Liver (tissue), 9 donors: ENCODE results near the gene ALKBH2. TPM values are rescaled to one million over a fixed set of nuclear protein-coding genes. Genes with fewer than 3 reads are reported as not detected.

ENCODE experiments used
- DNase-seq: peaks from one replicate; pipeline ENCODE4 v3.0.0-alpha.2; 2017; ENCODE audit warnings: low spot score
- H3K27ac ChIP-seq, 2 donors: one replicate each; pipeline ENCODE4 v1.7.0; 2013; ENCODE audit warnings: inconsistent platforms in 2 of 2, low read length in 2 of 2, control low read depth in 1 of 2, low read depth in 1 of 2, mild to moderate bottlenecking in 1 of 2
- H3K27me3 ChIP-seq, 4 donors: one replicate each; pipeline versions ENCODE4 v1.6.1 to v1.7.0; 2013; ENCODE audit warnings: low read length in 3 of 4, inconsistent platforms in 1 of 4, mild to moderate bottlenecking in 1 of 4, moderate library complexity in 1 of 4; ENCODE audit not compliant: control insufficient read depth in 4 of 4, insufficient read depth in 4 of 4
- H3K36me3 ChIP-seq, 4 donors: one replicate each; pipeline versions ENCODE4 v1.6.1 to v1.7.0; 2013; ENCODE audit warnings: low read length in 3 of 4, mild to moderate bottlenecking in 3 of 4, low read depth in 1 of 4, moderate library complexity in 1 of 4; ENCODE audit not compliant: control insufficient read depth in 4 of 4, insufficient read depth in 3 of 4
- H3K4me1 ChIP-seq, 4 donors: one replicate each; pipeline versions ENCODE4 v1.6.1 to v1.7.0; 2013; ENCODE audit warnings: low read length in 3 of 4, mild to moderate bottlenecking in 3 of 4, moderate library complexity in 1 of 4; ENCODE audit not compliant: control insufficient read depth in 4 of 4, insufficient read depth in 4 of 4
- H3K4me3 ChIP-seq, 3 donors: one replicate each; pipeline versions ENCODE4 v1.6.1 to v1.7.0; 2013; ENCODE audit warnings: low read length in 3 of 3, control low read depth in 1 of 3, low read depth in 1 of 3, mild to moderate bottlenecking in 1 of 3
- H3K9ac ChIP-seq, 2 donors: one replicate each; pipeline ENCODE4 v1.7.0; 2013; ENCODE audit warnings: low read length in 2 of 2, mild to moderate bottlenecking in 2 of 2, moderate library complexity in 2 of 2, control low read depth in 1 of 2, low read depth in 1 of 2
- H3K9me3 ChIP-seq, 4 donors: one replicate each; pipeline versions ENCODE4 v1.6.1 to v1.7.0; 2013; ENCODE audit warnings: low read length in 3 of 4; ENCODE audit not compliant: control insufficient read depth in 4 of 4
- ATF3 ChIP-seq: IDR thresholded peaks from 2 replicates; pipeline ENCODE4 v1.6.1; 2016; ENCODE audit warnings: antibody characterized with exemption
- EGR1 ChIP-seq, 2 donors: IDR thresholded peaks; 2 replicates each; pipeline ENCODE4 v1.6.1; 2016 to 2018; ENCODE audit warnings: antibody characterized with exemption in 2 of 2, low read depth in 2 of 2
- FOXA1 ChIP-seq: IDR thresholded peaks from 2 replicates; pipeline ENCODE4 v1.6.1; 2016; ENCODE audit warnings: antibody characterized with exemption
- FOXA2 ChIP-seq: IDR thresholded peaks from 2 replicates; pipeline ENCODE4 v1.6.1; 2016; ENCODE audit warnings: antibody characterized with exemption
- GABPA ChIP-seq, 2 donors: IDR thresholded peaks in 1 of 2; conservative IDR thresholded peaks in 1 of 2; 2 replicates each; pipeline ENCODE4 v1.6.1; 2016; ENCODE audit warnings: antibody characterized with exemption in 2 of 2, mild to moderate bottlenecking in 1 of 2, moderate library complexity in 1 of 2
- HNF4A ChIP-seq, 2 donors: conservative IDR thresholded peaks; 2 replicates each; pipeline ENCODE4 v1.6.1; 2016; ENCODE audit warnings: antibody characterized with exemption in 2 of 2, mild to moderate bottlenecking in 2 of 2
- HNF4G ChIP-seq: IDR thresholded peaks from 2 replicates; pipeline ENCODE4 v1.6.1; 2016; ENCODE audit warnings: antibody characterized with exemption
- JUND ChIP-seq, 2 donors: IDR thresholded peaks; 2 replicates each; pipeline ENCODE4 v1.6.1; 2016; ENCODE audit warnings: antibody characterized with exemption in 2 of 2
- MAX ChIP-seq: IDR thresholded peaks from 2 replicates; pipeline ENCODE4 v1.6.1; 2016; ENCODE audit warnings: antibody characterized with exemption
- NR2F2 ChIP-seq: IDR thresholded peaks from 2 replicates; pipeline ENCODE4 v1.6.1; 2016; ENCODE audit warnings: antibody characterized with exemption
- RAD21 ChIP-seq, 2 donors: IDR thresholded peaks; 2 replicates each; pipeline ENCODE4 v1.6.1; 2016; ENCODE audit warnings: antibody characterized with exemption in 2 of 2, mild to moderate bottlenecking in 2 of 2
- REST ChIP-seq: IDR thresholded peaks from 2 replicates; pipeline ENCODE4 v1.6.1; 2016; ENCODE audit warnings: antibody characterized with exemption, mild to moderate bottlenecking
- RXRA ChIP-seq, 2 donors: IDR thresholded peaks; 2 replicates each; pipeline ENCODE4 v1.6.1; 2017 to 2018; ENCODE audit warnings: antibody characterized with exemption in 2 of 2, mild to moderate bottlenecking in 1 of 2
- SP1 ChIP-seq: IDR thresholded peaks from 2 replicates; pipeline ENCODE4 v1.6.1; 2018; ENCODE audit warnings: antibody characterized with exemption, mild to moderate bottlenecking
- TAF1 ChIP-seq: conservative IDR thresholded peaks from 2 replicates; pipeline ENCODE4 v1.6.1; 2016; ENCODE audit warnings: antibody characterized with exemption, mild to moderate bottlenecking
- YY1 ChIP-seq: IDR thresholded peaks from 2 replicates; pipeline ENCODE4 v1.6.1; 2016; ENCODE audit warnings: antibody characterized with exemption, mild to moderate bottlenecking
- ZBTB33 ChIP-seq: IDR thresholded peaks from 2 replicates; pipeline ENCODE4 v1.6.1; 2016; ENCODE audit warnings: antibody characterized with exemption
- whole genome bisulfite sequencing: extraction: QIAGEN DNeasy Blood & Tissue Kit; methylation state at CpG from one replicate; pipeline ENCODE4 v1.1.7; 2013; 5-methylcytosine and 5-hydroxymethylcytosine counted together
- polyA plus RNA-seq, 2 donors: library from polyadenylated mRNA; stranded (reverse) in 1 of 2; unstranded in 1 of 2; fragments of 200-250 nt in 1 of 2; fragments of >200 nt in 1 of 2; fragmentation: Nextera tagmentation in 1 of 2; extraction: Ambion mirVana in 1 of 2; gene quantifications; one replicate each; pipeline versions ENCODE4 v1.2.1 to v1.2.3, GENCODE V29; 2013 to 2015
- total RNA-seq, 2 donors: library from RNA; depleted of rRNA; stranded (reverse); fragments of >200 nt; gene quantifications; one replicate each; pipeline ENCODE4 v1.2.3, GENCODE V29; 2014
- TF ChIP-seq, protein P1 (sequence below): fragments of 150-350 bp; IDR thresholded peaks from 2 replicates; pipeline ENCODE4 v1.5.1; 2017; ENCODE audit warnings: improper control_type of control experiment, low read depth, low read length; ENCODE audit not compliant: missing input control
- donor health status: healthy.
- donor health status: healthy.
- donor health status: healthy.
- donor health status: healthy.
- donor health status: healthy.

ALKBH2 gene
- total and polyA plus RNA-seq, 4 donors: 6.8 to 24.7 (median 19.9) TPM

GRCh38 chr12:109131154-109132050 lies 38.1 kb upstream of the ALKBH2 start:
- Histone ChIP-seq H3K27me3 (no peaks in the 10 kb centered on the region), H3K36me3 (no peaks in the 10 kb centered on the region), H3K4me3 (peak overlapping the region; percentile 57 to 81 (median 61)), H3K9me3 (no peaks in the 10 kb centered on the region), H3K27ac (peak overlapping the region; percentile 86 to 89), H3K9ac (peak overlapping the region; percentile 80 to 87), H3K4me1 (peaks cover 13 to 79% (median 60%) of the 10 kb centered on the region in 4 donors)
- 32% methylated on average over 24 of the region's 24 CpGs for WGBS
- no peak for DNase-seq
- TF ChIP-seq FOXA1 (no peak), JUND (IDR thresholded peaks at IDR 0.05) (no peak), ZBTB33 (no peak), EGR1 (IDR thresholded peaks at IDR 0.05; ENCODE audit: low read depth in 2 of 2) (no peak), TAF1 (peak; percentile 80), MAX (peak; percentile 48), REST (peak; percentile 49), RXRA (IDR thresholded peaks at IDR 0.05) (peak in 1 of 2 donors; percentile 36), YY1 (peak; percentile 20), RAD21 (IDR thresholded peaks at IDR 0.05) (peak in 1 of 2 donors; percentile 30), ATF3 (peak; percentile 66), FOXA2 (no peak), HNF4A (conservative IDR thresholded peaks at IDR 0.05) (peak; percentile 19 to 46), SP1 (peak; percentile 37), HNF4G (no peak), GABPA (IDR thresholded peaks at IDR 0.05 in 1 of 2, conservative IDR thresholded peaks at IDR 0.05 in 1 of 2) (no peak), NR2F2 (peak; percentile 0)
- TF ChIP-seq, protein P1, sequence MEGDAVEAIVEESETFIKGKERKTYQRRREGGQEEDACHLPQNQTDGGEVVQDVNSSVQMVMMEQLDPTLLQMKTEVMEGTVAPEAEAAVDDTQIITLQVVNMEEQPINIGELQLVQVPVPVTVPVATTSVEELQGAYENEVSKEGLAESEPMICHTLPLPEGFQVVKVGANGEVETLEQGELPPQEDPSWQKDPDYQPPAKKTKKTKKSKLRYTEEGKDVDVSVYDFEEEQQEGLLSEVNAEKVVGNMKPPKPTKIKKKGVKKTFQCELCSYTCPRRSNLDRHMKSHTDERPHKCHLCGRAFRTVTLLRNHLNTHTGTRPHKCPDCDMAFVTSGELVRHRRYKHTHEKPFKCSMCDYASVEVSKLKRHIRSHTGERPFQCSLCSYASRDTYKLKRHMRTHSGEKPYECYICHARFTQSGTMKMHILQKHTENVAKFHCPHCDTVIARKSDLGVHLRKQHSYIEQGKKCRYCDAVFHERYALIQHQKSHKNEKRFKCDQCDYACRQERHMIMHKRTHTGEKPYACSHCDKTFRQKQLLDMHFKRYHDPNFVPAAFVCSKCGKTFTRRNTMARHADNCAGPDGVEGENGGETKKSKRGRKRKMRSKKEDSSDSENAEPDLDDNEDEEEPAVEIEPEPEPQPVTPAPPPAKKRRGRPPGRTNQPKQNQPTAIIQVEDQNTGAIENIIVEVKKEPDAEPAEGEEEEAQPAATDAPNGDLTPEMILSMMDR: no peak
